Measurements from ENCODE around the gene MLLT10. TPM values are rescaled to one million over a fixed set of nuclear protein-coding genes. Genes with fewer than 3 reads are reported as not detected.

MLLT10 gene
- total and polyA plus RNA-seq, 2 of the 8 experiments (the other 6 are each of a cell fraction or from before 2014, with no cell fraction given), result 53.1 to 62.1 TPM

DNA sequence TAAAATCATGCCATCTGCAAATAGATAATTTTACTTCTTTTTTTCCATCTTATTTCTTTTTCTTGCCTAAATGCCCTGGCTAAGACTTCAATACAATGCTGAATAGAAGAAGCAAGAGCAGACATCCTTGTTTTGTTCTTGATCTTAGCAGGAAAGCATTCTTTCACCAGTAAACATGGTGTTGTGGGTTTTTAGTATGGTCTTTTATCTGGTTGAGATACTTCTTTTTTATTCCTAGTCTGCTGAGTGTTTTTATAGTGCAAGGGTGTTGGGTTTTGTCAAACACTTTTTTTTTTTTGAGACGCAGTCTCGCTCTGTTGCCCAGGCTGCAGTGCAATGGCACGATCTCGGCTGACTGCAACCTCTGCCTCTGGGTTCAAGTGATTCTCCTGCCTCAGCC is 237.2 kb downstream of the MLLT10 start:
- DNase-seq (ENCODE audit: low read depth in 1 of 2, low spot score in 2 of 2) (no peak), FAIRE-seq (no peak)
- Histone ChIP-seq H4K91ac (replicated peaks; ENCODE audit: insufficient read length, low read length) (no peak overlapping the region), H3K56ac (replicated peaks; ENCODE audit: insufficient read length, low read depth, low read length) (no peak overlapping the region), H4K8ac (ENCODE audit: extremely low read depth, insufficient read depth, low read length) (no peak overlapping the region), H2BK12ac (ENCODE audit: low read depth, low read length) (no peak overlapping the region), H2AK5ac (ENCODE audit: low read depth, low read length) (no peak overlapping the region), H2BK20ac (ENCODE audit: low read length) (no peak overlapping the region), H4K20me1 (replicated peaks in 1 of 2; ENCODE audit: control insufficient read depth in 1 of 2, insufficient read depth in 2 of 2, low read length in 2 of 2) (no peaks in the 10 kb centered on the region), H3K18ac (ENCODE audit: extremely low read depth, low read length) (no peak overlapping the region), H3K27me3 (replicated peaks in 1 of 4; ENCODE audit: control insufficient read depth in 3 of 4, extremely low read depth in 1 of 4, insufficient read depth in 3 of 4, low read length in 3 of 4) (peaks cover 0 to 1% (median 0%) of the 10 kb centered on the region in 4 experiments; a peak in 1 of 7 replicates), H3K4ac (replicated peaks; ENCODE audit: insufficient read length, low read depth, low read length) (no peak overlapping the region), H3K23ac (ENCODE audit: insufficient read length) (no peak overlapping the region), H2BK15ac (ENCODE audit: low read length) (no peak overlapping the region), H3K79me2 (ENCODE audit: control insufficient read depth in 1 of 2, insufficient read depth in 2 of 2, low read length in 2 of 2) (no peaks in the 10 kb centered on the region), H2AFZ (ENCODE audit: low read length) (no peak overlapping the region), H3K14ac (ENCODE audit: insufficient read length) (no peak overlapping the region), H2BK5ac (ENCODE audit: low read depth, low read length) (no peak overlapping the region), H3K4me3 (ENCODE audit: extremely low read depth in 1 of 4, insufficient read depth in 2 of 4, low read depth in 3 of 4, low read length in 4 of 4) (no peak overlapping the region), H3K27ac (ENCODE audit: low read depth, low read length) (no peak overlapping the region), H3K9ac (replicated peaks in 1 of 4; ENCODE audit: extremely low read depth in 1 of 4, low read depth in 3 of 4, low read length in 3 of 4) (no peak overlapping the region), H4K5ac (ENCODE audit: insufficient read length, low read depth, low read length) (no peak overlapping the region), H2BK120ac (replicated peaks; ENCODE audit: low read depth, low read length) (no peak overlapping the region), H3K4me1 (replicated peaks in 1 of 4; ENCODE audit: control insufficient read depth in 3 of 4, insufficient read depth in 4 of 4, low read length in 3 of 4) (no peaks in the 10 kb centered on the region), H3K9me3 (ENCODE audit: insufficient read depth in 2 of 2, low read depth in 1 of 2, low read length in 1 of 2) (peaks cover 0 to 3% of the 10 kb centered on the region in 2 experiments; a peak in 1 of 4 replicates), H3K36me3 (ENCODE audit: control insufficient read depth in 2 of 4, insufficient read depth in 4 of 4, low read length in 3 of 4) (no peaks in the 10 kb centered on the region), H3K23me2 (ENCODE audit: low read depth, low read length) (no peaks in the 10 kb centered on the region), H3K4me2 (ENCODE audit: insufficient read depth in 1 of 2, low read depth in 2 of 2, low read length in 2 of 2) (no peak overlapping the region), H3K79me1 (ENCODE audit: low read depth, low read length) (no peaks in the 10 kb centered on the region)
- POLR2A ChIA-PET (ENCODE audit: partially characterized antibody), result no interaction called here
- CTCF ChIA-PET (ENCODE audit: partially characterized antibody), result no interaction called here
- 77% methylated on average over 4 of the region's 4 CpGs; no CpG with 5 or more reads in 1 of the 2 experiments for WGBS, 2 experiments (ENCODE audit: extremely low coverage in 1 of 2, insufficient coverage in 1 of 2, insufficient read length in 1 of 2, insufficient replicate concordance in 2 of 2, low coverage in 1 of 2, low lambda C conversion rate in 2 of 2, missing lambda C conversion rate in 1 of 2)
- TF ChIP-seq KDM5A (IDR thresholded peaks at IDR 0.05; ENCODE audit: low read length) (no peak), USF2 (IDR thresholded peaks at IDR 0.05; ENCODE audit: low read length) (no peak), SP4 (IDR thresholded peaks at IDR 0.05; ENCODE audit: low read length) (no peak), EZH2 (IDR thresholded peaks at IDR 0.05; ENCODE audit: low read depth, low read length, severe bottlenecking) (no peak), SUZ12 (IDR thresholded peaks at IDR 0.05; ENCODE audit: low read length) (no peak), MAX (IDR thresholded peaks at IDR 0.05) (no peak), SP2 (IDR thresholded peaks at IDR 0.05; ENCODE audit: low read length) (no peak), CBX8 (IDR thresholded peaks at IDR 0.05; ENCODE audit: borderline replicate concordance, low read depth, low read length) (no peak), GTF2F1 (IDR thresholded peaks at IDR 0.05; ENCODE audit: borderline replicate concordance, low read depth, low read length) (no peak), TEAD4 (IDR thresholded peaks at IDR 0.05; ENCODE audit: low read depth, low read length) (no peak), POLR2AphosphoS5 (IDR thresholded peaks at IDR 0.05; ENCODE audit: low read depth, low read length) (no peak), CTBP2 (IDR thresholded peaks at IDR 0.05; ENCODE audit: borderline replicate concordance, insufficient read depth, insufficient read length, low read length) (no peak), EP300 (IDR thresholded peaks at IDR 0.05; ENCODE audit: borderline replicate concordance in 1 of 2, low read depth in 2 of 2, low read length in 2 of 2) (no peak)
